HS-5 (cell line): ENCODE data around the gene RNF186.
"Not testable (repeated sequence)": the region's sequence is repeated elsewhere in the genome, so short reads cannot be mapped to it uniquely, and the experiment has no call there.

Experiments used
- DNase-seq: peaks from one replicate; pipeline ENCODE4 v3.0.0-alpha.2; 2012; ENCODE audit warnings: low read depth

The RNF186 gene

GRCh38 chr1:19793360-19794046 lies 21.6 kb downstream of the RNF186 start:
- DNase-seq, result no peak

GRCh38 chr1:19792237-19793002 lies 22.7 kb downstream of the RNF186 start:
- no peak for DNase-seq

- DNase-seq, result not testable (repeated sequence)
Observed at GRCh38 chr1:19790061-19790975, 24.8 kb downstream of the RNF186 start.

DNA sequence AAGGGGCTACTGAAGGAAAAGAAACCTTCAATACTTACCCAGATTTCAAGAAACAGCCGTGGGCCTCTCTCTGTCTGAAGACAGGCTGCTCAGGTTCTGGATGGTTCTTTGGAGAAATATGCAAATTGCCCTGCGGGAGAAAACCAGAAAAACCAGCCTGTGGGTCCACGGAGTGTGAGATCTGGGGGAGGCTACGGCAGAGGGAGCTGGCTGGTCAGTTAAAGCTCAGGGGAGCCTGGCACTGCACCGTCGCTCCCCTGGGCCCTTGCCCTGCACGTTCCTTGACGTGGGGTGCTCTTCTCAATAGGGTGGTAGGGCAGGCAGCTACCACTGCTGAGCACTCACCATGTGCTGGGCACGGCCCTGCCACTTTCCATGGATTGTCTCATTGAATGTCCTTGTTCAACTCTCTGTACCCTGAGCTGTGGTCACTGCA lies 28.1 kb downstream of the RNF186 start:
- no peak for DNase-seq

DNA sequence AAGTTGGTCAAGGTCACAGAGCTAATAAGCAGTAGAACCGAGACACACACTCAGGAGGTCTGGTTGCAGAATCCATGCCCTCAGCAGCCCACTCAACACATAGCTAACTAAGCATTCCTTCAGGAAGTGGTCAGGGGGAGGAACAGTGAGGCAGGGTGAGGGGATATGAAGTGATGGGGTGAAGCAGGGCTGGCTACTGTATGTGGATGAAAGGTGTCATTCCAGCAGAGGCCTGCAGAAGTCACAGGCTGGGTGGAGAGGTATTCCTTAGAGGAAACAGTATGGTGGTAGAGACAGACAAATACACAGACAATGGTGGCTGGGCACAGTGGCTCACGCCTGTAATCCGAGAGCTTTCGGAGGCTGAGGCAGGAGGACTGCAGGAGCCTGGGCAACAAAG lies 29.4 kb downstream of the RNF186 start:
- DNase-seq, result no peak

GRCh38 chr1:19780267-19780877 lies 34.7 kb downstream of the RNF186 start:
- DNase-seq, result no peak

- DNase-seq, result no peak
Observed at GRCh38 chr1:19776933-19777332, 38.1 kb downstream of the RNF186 start.

DNA sequence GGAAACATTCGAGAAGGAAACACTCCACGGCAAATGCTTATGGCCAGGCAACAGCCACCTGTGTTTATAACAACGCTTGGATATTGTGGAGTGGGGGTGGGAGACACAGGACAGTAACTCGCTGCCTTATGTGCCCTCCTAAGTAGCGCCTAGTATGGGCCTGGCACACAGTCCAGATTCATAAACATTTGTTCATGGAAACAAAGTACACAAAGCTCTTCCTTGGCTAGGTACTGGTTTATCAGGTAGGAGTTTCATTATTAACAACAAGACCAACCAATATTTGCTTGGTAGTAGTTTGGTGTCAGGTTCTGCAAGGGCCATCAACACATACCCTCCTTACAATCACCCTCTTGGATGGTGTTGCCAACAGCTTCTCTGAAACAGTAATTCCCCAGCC lies 38.8 kb downstream of the RNF186 start:
- DNase-seq, result no peak

DNA sequence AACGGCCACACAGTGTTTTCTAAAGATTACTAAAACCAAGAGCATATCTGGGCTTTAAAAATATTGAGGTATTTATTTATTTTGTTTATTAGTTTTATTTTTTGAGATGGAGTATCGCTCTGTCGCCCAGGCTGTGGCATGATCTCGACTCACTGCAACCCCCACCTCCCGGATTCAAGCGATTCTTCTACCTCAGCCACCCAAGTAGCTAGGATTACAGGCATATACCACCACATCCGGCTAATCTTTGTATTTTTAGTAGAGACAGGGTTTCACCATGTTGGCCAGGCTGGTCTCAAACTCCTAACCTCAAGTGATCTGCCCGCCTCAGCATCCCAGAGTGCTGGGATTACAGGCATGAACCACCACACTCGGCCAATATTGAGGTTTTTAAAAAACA lies 39.3 kb downstream of the RNF186 start:
- DNase-seq, result no peak

DNA sequence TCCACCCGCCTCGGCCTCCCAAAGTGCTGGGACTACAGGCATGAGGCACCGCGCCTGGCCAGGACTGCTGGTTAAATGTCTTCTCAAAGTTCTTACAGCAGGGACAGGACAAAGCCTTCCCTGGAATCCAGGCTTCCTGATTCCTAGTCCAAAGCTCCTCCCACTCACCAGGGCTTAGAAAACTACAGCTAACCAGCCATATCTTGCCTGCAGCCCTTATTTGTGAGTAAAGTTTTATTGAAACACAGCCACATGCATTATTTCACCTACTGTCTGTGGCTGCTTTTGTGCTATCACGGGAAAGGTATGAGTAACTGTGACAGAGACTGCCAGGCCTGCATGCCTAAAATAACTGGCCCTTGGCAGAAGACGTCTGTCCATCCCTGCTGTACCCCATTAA lies 39.8 kb downstream of the RNF186 start:
- no peak for DNase-seq

DNA sequence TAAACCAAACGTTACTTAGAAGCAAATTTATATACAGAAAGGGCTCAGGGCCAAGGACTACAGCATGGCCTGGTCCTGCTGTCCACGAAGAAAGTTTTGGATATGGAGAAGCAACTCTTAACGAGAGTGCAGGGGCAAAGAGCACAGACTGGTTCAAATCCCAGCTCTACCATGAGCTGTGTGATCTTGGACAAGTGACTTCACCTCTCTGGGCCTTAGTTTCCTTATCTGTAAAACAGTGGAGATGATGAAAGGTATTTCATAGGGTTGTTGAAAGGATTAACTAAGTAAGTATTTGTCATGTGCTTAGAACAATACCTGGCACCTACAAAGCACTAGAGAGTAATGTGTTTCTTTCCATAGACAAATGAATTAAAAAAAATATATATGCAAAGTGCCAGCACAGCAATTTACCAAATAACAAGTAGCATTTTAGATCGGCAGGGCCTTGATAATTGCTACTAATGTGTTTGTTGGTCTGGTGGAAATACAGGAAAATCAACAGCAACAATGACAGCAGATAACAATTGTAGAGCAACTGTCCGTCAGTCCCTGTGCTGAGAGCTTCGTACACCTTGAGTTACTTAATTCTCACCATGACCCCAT lies 40.8 kb downstream of the RNF186 start:
- no peak for DNase-seq

DNA sequence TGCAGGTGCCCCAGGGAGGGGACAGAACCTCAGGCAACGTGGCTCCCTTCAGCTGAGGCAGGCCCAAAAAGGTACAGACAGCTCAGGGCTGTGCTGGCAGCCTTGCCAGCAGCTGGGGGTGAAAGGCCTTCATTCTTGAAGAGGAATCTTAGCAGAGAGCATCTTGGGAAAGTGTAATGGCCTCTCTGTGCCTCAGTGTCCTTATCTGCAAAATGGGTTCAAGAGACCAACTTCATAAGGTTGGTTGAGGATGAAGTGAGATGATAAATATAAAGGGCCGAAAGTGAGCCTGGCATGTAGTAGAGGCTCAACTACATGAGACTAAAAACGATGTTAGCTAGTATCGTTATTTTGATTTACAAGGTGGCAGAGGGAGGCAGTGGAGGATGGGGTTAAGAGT lies 41.6 kb downstream of the RNF186 start:
- no peak for DNase-seq

- no peak for DNase-seq
Observed at GRCh38 chr1:19772053-19772452, 43.0 kb downstream of the RNF186 start.

DNA sequence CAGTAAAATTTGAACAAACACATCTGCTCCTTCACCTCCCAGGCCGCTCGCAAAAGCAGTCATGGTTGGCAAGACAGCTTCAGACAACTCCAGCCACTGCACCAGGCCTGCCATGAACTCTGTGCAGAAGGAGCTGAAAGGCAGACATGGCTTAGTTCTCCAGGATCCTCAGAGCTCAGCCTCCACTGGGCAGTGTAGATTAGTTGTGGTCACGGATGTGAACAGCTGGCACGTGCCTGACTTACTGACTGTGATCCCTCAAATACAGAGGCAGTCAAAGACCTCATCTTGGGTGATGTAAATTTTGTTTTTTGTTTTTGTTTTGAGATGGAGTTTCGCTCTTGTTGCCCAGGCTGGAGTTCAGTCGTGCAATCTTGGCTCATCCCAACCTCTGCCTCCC lies 43.7 kb downstream of the RNF186 start:
- no peak for DNase-seq

DNA sequence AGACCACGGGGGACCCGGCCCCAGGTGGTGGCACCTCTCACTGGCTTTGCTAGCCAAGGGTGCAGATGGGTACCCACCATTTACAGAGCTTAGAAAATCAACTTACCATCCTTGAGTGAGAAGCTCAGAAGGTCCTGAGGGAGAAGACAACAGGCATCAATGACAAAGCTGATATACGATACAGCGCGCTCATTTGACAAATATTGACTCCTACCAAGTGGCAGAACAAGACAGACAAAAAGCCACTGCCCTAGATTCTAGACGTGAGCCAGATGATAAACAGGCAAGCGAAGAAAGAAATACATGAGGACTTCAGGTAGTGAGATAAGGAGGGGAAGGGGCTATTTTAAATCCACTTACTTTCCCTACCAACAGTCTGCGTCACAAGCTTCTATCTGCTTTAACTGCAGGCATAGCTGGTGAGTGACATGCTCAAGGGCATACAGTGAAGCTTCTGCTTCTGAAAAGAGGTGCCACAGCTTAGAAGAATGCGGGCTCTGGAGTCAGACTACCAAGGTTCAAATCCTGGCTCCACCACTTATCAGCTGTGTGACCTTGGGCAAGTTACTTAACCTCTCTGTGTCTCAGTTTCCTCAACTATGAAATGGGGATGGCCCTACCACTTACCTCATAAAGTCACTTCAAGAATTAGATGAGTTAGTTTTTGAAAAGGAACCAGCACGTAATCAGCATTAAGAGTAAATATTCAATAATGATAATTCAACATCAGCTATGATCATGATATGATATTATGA lies 44.5 kb downstream of the RNF186 start:
- no peak for DNase-seq

- no peak for DNase-seq
Observed at GRCh38 chr1:19769211-19769932, 45.7 kb downstream of the RNF186 start.

GRCh38 chr1:19768353-19769210 lies 46.5 kb downstream of the RNF186 start:
- no peak for DNase-seq

DNA sequence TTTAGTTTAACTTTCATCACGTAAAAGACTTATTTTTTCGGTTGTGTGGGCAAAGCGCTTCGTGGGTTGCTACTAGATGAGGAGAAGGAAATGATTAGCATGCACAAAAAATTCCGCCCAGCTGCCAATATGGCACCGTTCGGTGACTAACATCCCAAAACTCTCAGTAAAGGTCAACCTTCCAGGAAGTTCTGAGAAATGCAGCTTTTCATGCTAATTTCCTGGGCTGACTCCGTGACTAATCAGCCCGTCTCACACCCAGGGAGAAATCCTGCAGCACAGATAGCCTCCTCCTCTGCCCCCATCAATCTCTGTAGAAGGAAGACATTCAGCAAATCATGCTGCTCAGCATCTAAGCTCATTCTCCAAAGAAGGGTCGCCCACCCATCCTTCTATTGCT lies 49.5 kb downstream of the RNF186 start:
- DNase-seq, result peak; percentile 93

GRCh38 chr1:19764848-19765247 lies 50.2 kb downstream of the RNF186 start:
- DNase-seq, result peak; percentile 24
